HG03442 (cell line): ENCODE results near the gene FYN.

Experiments used
- ATAC-seq: cut with Tn5 transposase; IDR thresholded peaks from one replicate; pipeline ENCODE4 v1.9.1; 2021; ENCODE audit warnings: mild to moderate bottlenecking, moderate library complexity; ENCODE audit not compliant: unreplicated experiment

The FYN gene

DNA sequence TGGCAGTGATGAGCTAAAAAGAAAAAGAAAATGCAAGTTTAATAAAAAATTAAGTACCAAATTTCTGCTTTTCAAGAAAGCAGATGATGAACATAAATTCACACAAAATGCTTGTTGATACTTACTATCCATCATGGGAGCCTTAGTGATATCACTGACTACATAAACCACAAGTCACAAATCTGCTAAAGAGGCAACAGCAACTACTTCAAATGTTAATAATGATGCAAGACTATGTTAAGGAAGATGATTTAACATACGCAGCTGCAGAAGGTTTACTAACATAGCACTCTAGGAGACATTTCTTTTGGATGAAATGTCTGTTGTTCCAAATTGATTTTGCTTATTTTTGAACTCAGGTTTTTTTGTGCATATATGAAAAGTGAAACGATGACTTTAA lies 18.6 kb downstream of the FYN start:
- ATAC-seq = no peak

DNA sequence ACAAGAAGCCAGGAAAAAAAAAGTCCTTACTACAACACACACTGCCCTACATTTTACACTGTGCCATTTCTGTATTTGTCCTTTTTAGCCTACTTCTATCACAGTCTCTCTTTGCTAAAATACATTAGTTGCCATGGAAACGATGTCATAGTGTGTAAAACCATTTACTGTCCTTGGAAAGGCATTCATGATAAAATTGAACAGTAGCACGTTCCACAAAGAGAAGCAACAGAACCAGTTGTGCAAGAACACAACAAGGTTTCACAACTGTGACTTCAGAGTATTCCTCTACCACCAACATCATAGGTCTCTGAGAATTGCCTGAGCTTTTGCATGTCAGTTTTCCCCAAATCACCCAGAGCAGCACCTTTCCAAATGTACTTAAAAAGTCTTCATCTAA lies 20.5 kb downstream of the FYN start:
- no peak for ATAC-seq

DNA sequence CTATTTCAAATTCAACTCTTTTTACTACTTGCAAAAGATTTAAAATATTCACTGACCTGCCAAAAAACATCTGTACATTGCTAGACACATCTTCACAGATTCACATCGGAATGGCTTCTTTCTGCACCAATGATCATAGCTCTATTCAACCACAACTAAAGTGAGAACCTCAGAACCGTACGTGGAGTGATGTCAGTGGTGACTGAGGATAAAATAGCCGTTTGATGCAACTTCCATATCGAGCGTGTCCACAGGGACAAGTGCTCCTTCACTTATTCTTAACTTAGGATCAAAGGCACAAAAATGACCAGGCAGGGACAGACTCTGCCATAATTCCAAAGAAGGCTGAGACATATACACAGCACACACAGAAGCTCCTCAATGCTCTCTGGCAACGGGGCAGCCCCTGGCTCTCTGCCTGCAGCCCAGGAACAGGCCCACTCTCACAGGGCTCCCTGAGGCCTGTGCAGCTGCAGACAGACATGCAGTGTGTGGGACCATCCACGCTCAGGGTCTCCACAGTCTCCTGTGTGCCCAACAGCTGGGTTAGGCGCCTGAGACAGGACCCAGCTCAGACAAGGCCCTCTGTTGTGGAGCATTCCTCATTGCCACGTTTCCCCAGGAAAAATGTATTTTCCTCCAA lies 22.8 kb downstream of the FYN start:
- ATAC-seq = peak; percentile 59

DNA sequence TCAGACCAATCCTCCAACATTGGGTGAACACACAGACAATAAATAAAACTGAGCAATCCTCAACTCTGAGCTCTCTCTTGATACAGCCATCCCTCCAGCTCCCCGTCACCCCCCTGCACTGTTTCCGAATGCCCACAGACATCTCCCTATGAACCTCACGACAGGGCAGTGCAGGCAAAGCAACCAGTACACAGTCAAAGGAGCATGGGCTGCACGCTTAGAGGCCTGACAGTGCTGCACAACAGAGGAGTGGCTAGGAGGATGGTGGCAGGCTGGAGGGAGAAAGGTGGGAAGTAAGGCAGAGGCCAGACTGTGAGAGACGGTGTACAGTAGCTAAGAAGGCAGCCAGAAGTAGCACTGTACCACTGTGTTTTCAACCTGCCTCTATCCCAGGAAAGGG lies 24.0 kb downstream of the FYN start:
- no peak for ATAC-seq

GRCh38 chr6:111848262-111848812 lies 24.9 kb downstream of the FYN start:
- ATAC-seq = no peak

GRCh38 chr6:111846492-111847409 lies 26.5 kb downstream of the FYN start:
- no peak for ATAC-seq

GRCh38 chr6:111846066-111846465 lies 27.2 kb downstream of the FYN start:
- ATAC-seq = no peak

DNA sequence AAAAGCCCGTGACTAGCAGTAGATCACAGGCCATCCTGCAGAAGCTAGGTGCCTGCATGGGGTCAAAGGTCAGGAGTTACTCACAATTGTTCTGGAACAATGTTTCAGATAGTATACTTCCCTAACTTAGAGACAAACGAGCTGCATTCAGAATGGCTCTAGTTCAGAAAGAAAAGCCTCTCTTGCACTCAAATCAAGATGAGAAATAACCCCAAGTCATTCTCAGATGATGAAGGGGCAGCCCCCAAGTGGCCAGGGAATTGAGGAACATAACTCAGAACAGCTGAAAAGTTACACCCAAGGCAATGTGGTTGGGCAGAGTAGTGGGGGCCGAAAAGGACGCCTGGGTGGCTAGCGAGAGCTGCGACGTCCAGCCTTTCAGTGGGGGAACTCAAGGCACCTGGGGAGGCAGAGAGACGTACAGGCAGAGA lies 27.8 kb downstream of the FYN start:
- peak; percentile 63 for ATAC-seq

DNA sequence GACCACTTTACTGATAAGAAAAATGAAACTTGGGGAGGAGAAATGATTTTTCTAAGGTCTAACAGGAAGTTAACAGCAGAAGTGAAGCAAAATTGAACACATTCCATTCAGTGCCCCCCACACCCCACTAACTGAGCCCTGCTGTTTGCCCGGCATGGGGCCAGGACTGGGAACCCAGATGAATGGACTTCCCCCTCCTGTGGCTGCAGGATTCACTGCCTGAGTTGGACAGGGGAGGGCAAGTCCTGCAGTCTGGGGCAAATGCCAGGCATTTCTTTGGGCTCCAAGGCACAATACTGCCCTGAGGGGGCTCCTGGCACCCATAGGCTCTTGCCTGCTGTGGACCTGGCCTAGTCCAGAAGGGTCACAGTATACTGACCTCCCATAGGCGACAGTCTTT lies 28.3 kb downstream of the FYN start:
- ATAC-seq = no peak

DNA sequence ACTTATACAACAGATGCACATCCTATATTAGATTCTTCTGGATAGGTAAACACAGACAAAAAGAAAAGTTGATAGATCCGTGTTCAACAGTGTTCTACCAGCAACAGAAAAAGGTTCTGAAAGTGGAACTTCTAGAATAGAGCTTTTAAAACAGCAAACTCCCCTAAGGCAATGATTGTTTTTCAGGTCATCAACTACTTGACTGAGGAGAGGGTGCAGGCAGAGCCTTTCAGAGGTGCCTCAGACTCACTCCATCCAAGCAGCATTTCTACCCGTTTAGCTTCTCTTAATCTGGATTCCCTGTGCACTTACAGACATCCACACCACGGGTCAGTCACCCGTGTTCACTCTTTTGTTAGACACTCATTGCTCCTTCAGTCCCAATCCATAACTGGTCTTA lies 28.9 kb downstream of the FYN start:
- peak; percentile 29 for ATAC-seq

DNA sequence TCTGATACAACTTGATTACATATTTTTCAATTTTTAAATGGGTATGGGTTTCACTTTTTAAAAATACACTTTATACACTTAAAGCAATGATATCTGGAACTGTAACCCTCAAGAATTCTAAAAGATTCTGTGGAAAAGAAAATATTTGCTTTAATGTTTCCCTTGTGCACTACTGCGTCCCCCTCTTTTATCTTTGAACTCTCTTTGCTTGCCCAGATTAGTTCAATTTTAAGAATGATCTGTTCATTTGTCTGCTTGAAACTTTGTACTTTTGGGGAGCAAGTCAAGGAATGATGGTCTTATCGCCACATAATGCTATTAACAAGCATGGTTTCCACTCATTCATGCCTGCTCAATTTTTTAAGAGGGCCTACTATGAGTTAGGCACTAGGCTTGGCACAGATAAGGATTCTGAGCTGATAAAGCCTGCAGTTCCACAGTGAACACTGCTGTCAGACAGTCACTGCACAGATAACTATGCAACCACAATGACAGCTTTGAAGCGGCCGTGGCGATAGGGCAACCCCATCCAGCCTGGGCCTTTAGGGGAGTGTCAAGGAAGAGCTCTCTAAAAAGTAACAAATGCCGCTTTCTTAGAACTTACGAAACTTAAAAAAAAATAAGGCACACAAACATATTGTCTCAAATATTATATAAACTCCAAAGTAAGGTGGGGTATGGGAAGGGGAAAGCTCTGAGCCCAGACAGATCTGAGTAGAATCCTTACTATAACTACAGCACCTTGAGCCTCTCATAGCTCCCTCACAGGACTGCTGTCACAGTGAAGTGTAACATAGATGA lies 29.7 kb downstream of the FYN start:
- no peak for ATAC-seq

GRCh38 chr6:111842891-111843290 lies 30.4 kb downstream of the FYN start:
- no peak for ATAC-seq

- no peak for ATAC-seq
These were observed 30.9 kb downstream of the FYN start for GRCh38 chr6:111842271-111842822.

GRCh38 chr6:111841822-111842221 lies 31.4 kb downstream of the FYN start:
- no peak for ATAC-seq

GRCh38 chr6:111840803-111841202 lies 32.4 kb downstream of the FYN start:
- ATAC-seq = no peak

- no peak for ATAC-seq
These were observed 34.3 kb downstream of the FYN start for GRCh38 chr6:111838749-111839484.

DNA sequence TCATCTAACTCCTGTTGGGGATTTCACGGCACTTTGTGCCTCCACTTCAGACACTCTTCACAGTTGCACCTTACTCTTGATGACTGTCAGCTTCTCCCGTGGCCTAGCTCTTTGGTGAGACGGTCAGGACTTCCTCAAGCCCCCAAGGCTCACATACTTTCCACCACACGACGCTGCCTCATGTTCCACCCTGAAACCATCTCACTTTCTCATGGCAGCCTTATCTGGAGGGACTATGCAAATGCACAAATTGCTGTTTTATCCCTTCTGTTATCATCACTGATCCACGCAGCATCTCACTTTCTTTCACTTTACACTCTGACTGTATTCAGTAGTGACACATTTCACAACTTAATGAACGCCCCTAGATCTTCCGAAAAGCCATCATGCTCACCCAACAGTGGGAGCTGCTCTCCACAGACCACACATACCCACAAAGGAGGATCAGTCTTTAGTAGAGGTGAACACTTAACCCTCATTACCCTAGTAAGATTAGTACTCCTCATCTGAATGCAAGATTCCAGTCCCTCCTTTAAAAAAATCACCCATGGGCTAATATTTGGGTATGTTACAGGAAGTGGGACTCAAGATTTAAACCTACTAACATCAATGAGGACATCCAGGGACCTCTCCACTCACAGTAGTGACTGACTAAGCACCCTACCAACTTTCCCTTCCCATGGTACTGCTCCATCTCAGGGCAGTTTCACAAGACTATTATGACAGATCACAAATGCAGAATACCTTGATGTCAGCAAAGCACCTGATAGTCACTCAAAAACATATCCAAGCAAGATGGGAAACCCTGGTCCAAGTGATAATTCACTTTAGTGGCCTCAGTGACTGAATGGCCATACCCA lies 35.4 kb downstream of the FYN start:
- ATAC-seq = peak; percentile 75

- no peak for ATAC-seq
These were observed 36.2 kb downstream of the FYN start for GRCh38 chr6:111837007-111837406.

GRCh38 chr6:111835807-111836206 lies 37.4 kb downstream of the FYN start:
- no peak for ATAC-seq
